Measurements from ENCODE around the gene APOF.
"Not testable (repeated sequence)": the region's sequence is repeated elsewhere in the genome, so short reads cannot be mapped to it uniquely, and the experiment has no call there.

APOF gene

DNA sequence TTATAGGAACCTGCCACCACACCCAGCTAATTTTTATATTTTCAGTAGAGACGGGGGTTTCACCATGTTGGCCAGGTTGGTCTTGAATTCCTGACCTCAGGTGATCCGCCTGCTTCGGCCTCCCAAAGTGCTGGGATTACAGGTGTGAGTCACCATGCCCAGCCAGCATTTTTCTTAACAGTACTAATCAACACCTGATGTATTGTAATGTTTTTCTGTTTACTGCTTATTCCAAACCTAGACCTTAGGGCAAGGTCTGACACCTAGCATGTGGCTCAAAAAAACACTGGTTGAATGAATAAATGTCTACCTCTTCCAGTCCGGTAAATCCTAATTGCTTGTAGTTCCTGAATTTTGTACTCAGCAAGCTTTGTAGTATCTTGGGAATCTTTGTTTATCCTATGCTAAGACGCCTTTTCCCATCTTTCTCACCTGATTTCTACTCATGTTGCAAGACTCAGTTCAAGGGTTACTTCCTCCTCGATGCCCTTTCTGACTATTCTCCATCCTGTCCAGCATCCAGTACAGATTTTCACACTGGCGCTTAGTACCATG lies 31.6 kb downstream of the APOF start:
- DNase-seq, result no peak

GRCh38 chr12:56326533-56326932 lies 36.1 kb downstream of the APOF start:
- no peak for DNase-seq

DNA sequence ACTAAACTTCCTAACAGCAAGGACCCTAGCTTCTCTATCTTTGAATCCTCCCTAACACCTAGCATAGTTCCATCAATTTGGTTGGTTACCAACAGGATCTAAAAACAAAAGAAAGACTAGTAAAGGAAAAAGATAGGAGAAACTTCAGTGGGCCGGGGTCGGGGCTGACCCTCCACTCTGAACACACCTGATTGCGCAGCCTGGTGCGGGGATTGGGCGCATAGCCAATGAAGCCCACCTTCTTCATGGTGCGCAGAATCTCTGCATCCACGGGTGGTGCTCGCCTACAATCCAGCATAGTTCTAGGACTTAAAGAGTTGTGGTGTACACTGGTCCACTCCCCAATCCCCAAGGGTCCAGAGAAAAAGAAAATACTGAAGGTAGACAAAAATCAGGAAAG lies 36.5 kb downstream of the APOF start:
- DNase-seq, result no peak

GRCh38 chr12:56324206-56324605 lies 38.5 kb downstream of the APOF start:
- no peak for DNase-seq

- DNase-seq, result not testable (repeated sequence)
Observed at GRCh38 chr12:56321610-56322009, 41.0 kb downstream of the APOF start.

DNA sequence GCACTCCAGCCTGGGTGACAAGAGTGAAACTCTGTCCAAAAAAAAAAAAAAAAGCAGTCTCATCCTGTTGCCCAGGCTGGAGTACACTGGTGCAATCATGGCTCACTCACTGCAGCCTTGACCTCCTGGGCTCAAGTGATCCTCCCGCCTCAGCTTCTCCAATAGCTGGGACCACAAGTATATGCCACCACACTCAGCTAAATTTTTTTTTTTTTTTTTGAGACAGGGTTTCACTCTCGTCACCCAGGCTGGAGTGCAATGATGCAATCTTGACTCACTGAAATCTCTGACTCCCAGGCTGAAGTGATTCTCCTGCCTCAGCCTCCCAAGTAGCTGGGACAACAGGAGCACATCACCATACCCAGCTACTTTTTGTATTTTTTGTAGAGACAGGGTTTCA lies 41.6 kb downstream of the APOF start:
- DNase-seq, result no peak

DNA sequence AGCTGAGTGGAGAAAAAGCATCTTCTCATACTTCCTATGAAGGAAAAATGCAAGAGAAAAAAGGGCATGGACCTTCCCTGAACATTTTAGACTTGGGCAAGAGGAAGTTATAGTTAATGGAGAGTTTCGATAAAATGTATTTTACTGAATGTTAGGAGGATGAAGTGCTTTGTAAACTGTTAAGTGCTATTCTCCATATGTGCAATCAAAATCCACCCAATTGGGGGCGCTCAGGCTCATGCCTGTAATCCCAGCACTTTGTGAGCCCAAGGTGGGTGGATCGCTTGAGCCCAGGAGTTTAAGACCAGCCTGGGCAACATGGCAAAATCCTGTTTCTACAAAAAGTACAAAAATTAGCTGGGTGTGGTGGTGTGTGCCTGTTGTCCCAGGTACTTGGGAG lies 45.0 kb downstream of the APOF start:
- no peak for DNase-seq

- peak; percentile 95 for DNase-seq
Observed at GRCh38 chr12:56315622-56316473, 46.8 kb downstream of the APOF start, which contains the start of gene CNPY2. CNPY2 (minus strand) TSS chr12:56315988; CDS start chr12:56315217, 771 bp downstream.

- no peak for DNase-seq
Observed at GRCh38 chr12:56315249-56315621, 47.4 kb downstream of the APOF start.

- DNase-seq, result no peak
Observed at GRCh38 chr12:56311003-56311402, 51.7 kb downstream of the APOF start.

Data from AML-193 (cell line).